Stimulated activated naive CD8-positive, alpha-beta T cell treated with anti-CD3 and anti-CD28 coated beads, Interleukin-15, amount 100 ng/mL, for 72 hours (primary cell): ENCODE results near the gene CHPF2.

Experiments
- ATAC-seq: fragments of 150-1000 bp; cut with Tn5 transposase; 2 replicates; pipeline ENCODE4 v1.10.0; 2021; ENCODE audit warnings: mild to moderate bottlenecking, moderate library complexity
- DNase-seq, 2 donors: peaks; one replicate each; pipeline ENCODE4 v3.0.0; 2021 to 2022
- H3K27ac Mint-ChIP-seq, 2 donors: one replicate each; pipeline ENCODE4 v1.8.0; 2022; ENCODE audit warnings: mild to moderate bottlenecking in 2 of 2, mixed read lengths in 2 of 2, moderate library complexity in 2 of 2
- H3K27me3 Mint-ChIP-seq: one replicate; pipeline ENCODE4 v1.8.0; 2022; ENCODE audit warnings: mixed read lengths
- H3K4me1 Mint-ChIP-seq: one replicate; pipeline ENCODE4 v1.8.0; 2022; ENCODE audit warnings: mild to moderate bottlenecking, mixed read lengths
- H3K4me3 Mint-ChIP-seq, 2 donors: one replicate each; pipeline ENCODE4 v1.8.0; 2022; ENCODE audit warnings: mild to moderate bottlenecking in 2 of 2, mixed read lengths in 2 of 2, moderate library complexity in 1 of 2
- H3K9me3 Mint-ChIP-seq, 2 donors: one replicate each; pipeline ENCODE4 v1.8.0; 2022; ENCODE audit warnings: mixed read lengths in 2 of 2

CHPF2 gene

GRCh38 chr7:151246102-151246850, 14.0 kb downstream of the CHPF2 start:
- H3K4me3 Mint-ChIP-seq: peak overlapping the region; percentile 51 to 56
- no peak for ATAC-seq
- no peaks in the 10 kb centered on the region for H3K9me3 Mint-ChIP-seq
- no peak for DNase-seq
- H3K27me3 Mint-ChIP-seq: peaks cover 55% of the 10 kb centered on the region
- peaks cover 88% of the 10 kb centered on the region for H3K4me1 Mint-ChIP-seq
- H3K27ac Mint-ChIP-seq: no peak overlapping the region

- ATAC-seq: no peak
- no peaks in the 10 kb centered on the region for H3K9me3 Mint-ChIP-seq
- peaks cover 57% of the 10 kb centered on the region for H3K27me3 Mint-ChIP-seq
- no peak for DNase-seq
- H3K4me3 Mint-ChIP-seq: peak overlapping the region; percentile 69 to 83
- H3K4me1 Mint-ChIP-seq: peaks cover 90% of the 10 kb centered on the region
- H3K27ac Mint-ChIP-seq: no peak overlapping the region
These were observed 14.7 kb downstream of the CHPF2 start for GRCh38 chr7:151246851-151247580.

GRCh38 chr7:151247611-151248345, 15.5 kb downstream of the CHPF2 start:
- ATAC-seq: no peak
- no peak overlapping the region for H3K27ac Mint-ChIP-seq
- H3K4me3 Mint-ChIP-seq: peak overlapping the region; percentile 69 to 83
- DNase-seq: no peak
- H3K4me1 Mint-ChIP-seq: peaks cover 86% of the 10 kb centered on the region
- peaks cover 65% of the 10 kb centered on the region for H3K27me3 Mint-ChIP-seq
- no peaks in the 10 kb centered on the region for H3K9me3 Mint-ChIP-seq

GRCh38 chr7:151248346-151249033, 16.2 kb downstream of the CHPF2 start, which contains the start of gene SMARCD3:
Gene SMARCD3, minus strand, starts transcription at chr7:151248694. Its CDS starts 132 bp downstream, at chr7:151248562.
- no peaks in the 10 kb centered on the region for H3K9me3 Mint-ChIP-seq
- DNase-seq (peak; percentile 35 to 46), ATAC-seq (peak; percentile 36)
- peak within 1 kb of the TSS in 1 of 2 donors; percentile 75 for H3K27ac Mint-ChIP-seq
- peaks cover 65% of the 10 kb centered on the region for H3K27me3 Mint-ChIP-seq
- peak within 1 kb of the TSS; percentile 69 to 83 for H3K4me3 Mint-ChIP-seq
- peaks cover 79% of the 10 kb centered on the region for H3K4me1 Mint-ChIP-seq

GRCh38 chr7:151249034-151249731, 16.9 kb downstream of the CHPF2 start:
- H3K4me1 Mint-ChIP-seq: peaks cover 72% of the 10 kb centered on the region

GRCh38 chr7:151249732-151250072, 17.4 kb downstream of the CHPF2 start:
- peaks cover 67% of the 10 kb centered on the region for H3K4me1 Mint-ChIP-seq
- no peak overlapping the region for H3K27ac Mint-ChIP-seq
- H3K4me3 Mint-ChIP-seq: peak overlapping the region in 1 of 2 donors; percentile 47
- ATAC-seq (no peak), DNase-seq (no peak)
- H3K9me3 Mint-ChIP-seq: no peaks in the 10 kb centered on the region
- peaks cover 65% of the 10 kb centered on the region for H3K27me3 Mint-ChIP-seq

More at GRCh38 chr7:151249034-151249731, 16.9 kb downstream of the CHPF2 start:
- no peaks in the 10 kb centered on the region for H3K9me3 Mint-ChIP-seq
- H3K27ac Mint-ChIP-seq: no peak overlapping the region
- DNase-seq (peak in 1 of 2 donors; percentile 45), ATAC-seq (no peak)
- H3K4me3 Mint-ChIP-seq: peak overlapping the region; percentile 47 to 61
- H3K27me3 Mint-ChIP-seq: peaks cover 65% of the 10 kb centered on the region

GRCh38 chr7:151250181-151251132, 18.2 kb downstream of the CHPF2 start:
- peak overlapping the region; percentile 44 to 74 for H3K4me3 Mint-ChIP-seq
- H3K9me3 Mint-ChIP-seq: no peaks in the 10 kb centered on the region
- peaks cover 62% of the 10 kb centered on the region for H3K4me1 Mint-ChIP-seq
- ATAC-seq: no peak
- no peak for DNase-seq
- peak overlapping the region in 1 of 2 donors; percentile 49 for H3K27ac Mint-ChIP-seq
- peaks cover 65% of the 10 kb centered on the region for H3K27me3 Mint-ChIP-seq

GRCh38 chr7:151251328-151251688, 19.0 kb downstream of the CHPF2 start:
- no peaks in the 10 kb centered on the region for H3K9me3 Mint-ChIP-seq
- H3K4me3 Mint-ChIP-seq: peak overlapping the region; percentile 44 to 74
- DNase-seq (peak in 1 of 2 donors; percentile 37), ATAC-seq (peak; percentile 31)
- no peak overlapping the region for H3K27ac Mint-ChIP-seq
- peaks cover 60% of the 10 kb centered on the region for H3K27me3 Mint-ChIP-seq
- H3K4me1 Mint-ChIP-seq: peaks cover 56% of the 10 kb centered on the region

GRCh38 chr7:151251689-151252560, 19.6 kb downstream of the CHPF2 start:
- DNase-seq (no peak), ATAC-seq (peak; percentile 49)
- Mint-ChIP-seq H3K4me3 (peak overlapping the region; percentile 46 to 74), H3K9me3 (no peaks in the 10 kb centered on the region), H3K4me1 (peaks cover 50% of the 10 kb centered on the region), H3K27me3 (peaks cover 54% of the 10 kb centered on the region), H3K27ac (peak overlapping the region in 1 of 2 donors; percentile 84)

GRCh38 chr7:151252561-151252835, 20.2 kb downstream of the CHPF2 start:
- Mint-ChIP-seq H3K27me3 (peaks cover 48% of the 10 kb centered on the region), H3K4me3 (peak overlapping the region; percentile 29 to 44), H3K9me3 (no peaks in the 10 kb centered on the region), H3K4me1 (peaks cover 44% of the 10 kb centered on the region), H3K27ac (no peak overlapping the region)
- ATAC-seq (no peak), DNase-seq (no peak)

GRCh38 chr7:151252961-151253711, 20.9 kb downstream of the CHPF2 start:
- Mint-ChIP-seq H3K4me3 (peak overlapping the region; percentile 29 to 44), H3K27ac (no peak overlapping the region), H3K27me3 (peaks cover 42% of the 10 kb centered on the region), H3K9me3 (no peaks in the 10 kb centered on the region), H3K4me1 (peaks cover 38% of the 10 kb centered on the region)
- ATAC-seq (no peak), DNase-seq (no peak)

GRCh38 chr7:151254316-151254715, 22.0 kb downstream of the CHPF2 start:
- no peak for ATAC-seq
- peaks cover 30% of the 10 kb centered on the region for H3K27me3 Mint-ChIP-seq
- no peak for DNase-seq
- no peaks in the 10 kb centered on the region for H3K9me3 Mint-ChIP-seq
- H3K4me3 Mint-ChIP-seq: no peak overlapping the region
- peaks cover 28% of the 10 kb centered on the region for H3K4me1 Mint-ChIP-seq
- no peak overlapping the region for H3K27ac Mint-ChIP-seq

- H3K9me3 Mint-ChIP-seq: no peaks in the 10 kb centered on the region
- no peak for DNase-seq
- peaks cover 23% of the 10 kb centered on the region for H3K4me1 Mint-ChIP-seq
- no peak overlapping the region for H3K4me3 Mint-ChIP-seq
- ATAC-seq: no peak
- H3K27me3 Mint-ChIP-seq: peaks cover 25% of the 10 kb centered on the region
- peak overlapping the region in 1 of 2 donors; percentile 2 for H3K27ac Mint-ChIP-seq
These were observed 22.6 kb downstream of the CHPF2 start for GRCh38 chr7:151254851-151255250.
